SK-N-SH treated with all-trans-retinoic acid at 6 μM for 48 hours (cell line): ENCODE measurements around the gene RNF43.

Experiments
- ARNTL ChIP-seq: fragments of 450-650 bp; formaldehyde crosslinking; IDR thresholded peaks from 2 replicates; pipeline ENCODE4 v1.5.0; 2020; ENCODE audit warnings: low read depth, mild to moderate bottlenecking, moderate library complexity, borderline replicate concordance
- OSR1 ChIP-seq: fragments of 250-450 bp; sonication (Bioruptor Pico); IDR thresholded peaks from 2 replicates; pipeline ENCODE4 v1.8.0; 2022; ENCODE audit warnings: moderate library complexity, mild to moderate bottlenecking, inconsistent platforms
- RARB ChIP-seq: fragments of 250-450 bp; sonication (Bioruptor Pico); IDR thresholded peaks from 2 replicates; pipeline ENCODE4 v1.8.0; 2021; ENCODE audit warnings: mild to moderate bottlenecking, moderate library complexity
- SNAI2 ChIP-seq: fragments of 250-450 bp; sonication (Bioruptor Pico); IDR thresholded peaks from 2 replicates; pipeline ENCODE4 v1.5.0; 2020; ENCODE audit warnings: mild to moderate bottlenecking, moderate library complexity
- ZC3H10 ChIP-seq: fragments of 250-450 bp; sonication (Bioruptor Pico); IDR thresholded peaks from 2 replicates; pipeline ENCODE4 v1.5.1; 2021; ENCODE audit warnings: mild to moderate bottlenecking, moderate library complexity
- ZFP3 ChIP-seq: fragments of 250-450 bp; sonication (Bioruptor Pico); IDR thresholded peaks from 2 replicates; pipeline ENCODE4 v1.5.0; 2020; ENCODE audit warnings: mild to moderate bottlenecking, moderate library complexity
- ZFP30 ChIP-seq: fragments of 450-650 bp; formaldehyde crosslinking; IDR thresholded peaks from 2 replicates; pipeline ENCODE4 v1.5.0; 2022; ENCODE audit warnings: mild to moderate bottlenecking, moderate library complexity
- ZNF565 ChIP-seq: fragments of 450-650 bp; formaldehyde crosslinking; conservative IDR thresholded peaks from 2 replicates; pipeline ENCODE4 v1.5.0; 2020; ENCODE audit warnings: low read depth, mild to moderate bottlenecking, moderate library complexity
- ZNF70 ChIP-seq: fragments of 450-650 bp; formaldehyde crosslinking; IDR thresholded peaks from 2 replicates; pipeline ENCODE4 v1.5.0; 2020; ENCODE audit warnings: mild to moderate bottlenecking, moderate library complexity
- ZNF8 ChIP-seq: fragments of 450-650 bp; formaldehyde crosslinking; IDR thresholded peaks from 2 replicates; pipeline ENCODE4 v1.5.0; 2020; ENCODE audit warnings: mild to moderate bottlenecking, moderate library complexity
- TF ChIP-seq, protein P1 (sequence below): fragments of 250-450 bp; sonication (Bioruptor Pico); IDR thresholded peaks from 2 replicates; pipeline ENCODE4 v1.5.0; 2020; ENCODE audit warnings: mild to moderate bottlenecking, moderate library complexity
- TF ChIP-seq, protein P2 (sequence below): fragments of 250-450 bp; sonication (Bioruptor Pico); IDR thresholded peaks from 2 replicates; pipeline ENCODE4 v1.8.0; 2020; ENCODE audit warnings: mild to moderate bottlenecking, moderate library complexity, borderline replicate concordance
- TF ChIP-seq, protein P3 (sequence below): fragments of 250-450 bp; sonication (Bioruptor Pico); IDR thresholded peaks from 2 replicates; pipeline ENCODE4 v1.5.1; 2021; ENCODE audit warnings: mild to moderate bottlenecking, moderate library complexity

DNA sequence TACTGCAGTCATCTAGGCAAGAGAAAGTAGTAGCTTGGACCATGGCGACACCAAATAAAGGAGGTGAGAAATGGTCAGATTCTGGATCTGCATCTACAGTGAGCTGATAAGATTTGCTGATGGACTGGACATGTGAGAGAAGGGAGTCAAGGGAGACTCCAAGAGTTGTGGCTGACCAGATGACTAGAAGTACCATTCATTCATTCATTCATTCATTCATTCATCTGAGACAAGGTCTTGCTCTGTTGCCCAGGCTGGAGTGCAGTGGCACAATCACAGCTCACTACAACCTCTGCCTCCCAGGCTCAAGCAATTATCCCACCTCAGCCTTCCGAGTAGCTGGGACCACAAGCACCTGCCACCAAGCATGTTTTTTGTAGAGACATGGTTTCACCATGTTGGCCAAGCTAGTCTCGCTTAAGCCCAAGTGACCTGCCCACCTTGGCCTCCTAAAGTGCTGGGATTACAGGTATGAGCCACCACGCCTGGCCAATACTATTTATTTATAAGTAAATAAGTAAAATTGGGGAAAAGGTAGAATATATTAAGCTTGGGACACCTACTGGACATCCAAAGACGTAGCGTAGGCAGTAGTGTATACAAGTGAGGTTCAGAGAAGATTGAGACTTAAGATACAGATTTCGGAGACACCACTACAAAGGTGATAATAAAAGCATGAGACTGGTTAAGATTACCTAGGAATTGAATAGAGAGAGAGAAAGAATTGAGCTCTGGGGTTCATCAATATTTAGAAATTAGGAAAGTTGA lies 15.7 kb upstream of the RNF43 start:
- TF ChIP-seq, protein P1, sequence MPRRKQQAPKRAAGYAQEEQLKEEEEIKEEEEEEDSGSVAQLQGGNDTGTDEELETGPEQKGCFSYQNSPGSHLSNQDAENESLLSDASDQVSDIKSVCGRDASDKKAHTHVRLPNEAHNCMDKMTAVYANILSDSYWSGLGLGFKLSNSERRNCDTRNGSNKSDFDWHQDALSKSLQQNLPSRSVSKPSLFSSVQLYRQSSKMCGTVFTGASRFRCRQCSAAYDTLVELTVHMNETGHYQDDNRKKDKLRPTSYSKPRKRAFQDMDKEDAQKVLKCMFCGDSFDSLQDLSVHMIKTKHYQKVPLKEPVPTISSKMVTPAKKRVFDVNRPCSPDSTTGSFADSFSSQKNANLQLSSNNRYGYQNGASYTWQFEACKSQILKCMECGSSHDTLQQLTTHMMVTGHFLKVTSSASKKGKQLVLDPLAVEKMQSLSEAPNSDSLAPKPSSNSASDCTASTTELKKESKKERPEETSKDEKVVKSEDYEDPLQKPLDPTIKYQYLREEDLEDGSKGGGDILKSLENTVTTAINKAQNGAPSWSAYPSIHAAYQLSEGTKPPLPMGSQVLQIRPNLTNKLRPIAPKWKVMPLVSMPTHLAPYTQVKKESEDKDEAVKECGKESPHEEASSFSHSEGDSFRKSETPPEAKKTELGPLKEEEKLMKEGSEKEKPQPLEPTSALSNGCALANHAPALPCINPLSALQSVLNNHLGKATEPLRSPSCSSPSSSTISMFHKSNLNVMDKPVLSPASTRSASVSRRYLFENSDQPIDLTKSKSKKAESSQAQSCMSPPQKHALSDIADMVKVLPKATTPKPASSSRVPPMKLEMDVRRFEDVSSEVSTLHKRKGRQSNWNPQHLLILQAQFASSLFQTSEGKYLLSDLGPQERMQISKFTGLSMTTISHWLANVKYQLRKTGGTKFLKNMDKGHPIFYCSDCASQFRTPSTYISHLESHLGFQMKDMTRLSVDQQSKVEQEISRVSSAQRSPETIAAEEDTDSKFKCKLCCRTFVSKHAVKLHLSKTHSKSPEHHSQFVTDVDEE, result no peak
- no peak for TF ChIP-seq ZNF8 (CRISPR knock-in tag)
- no peak for TF ChIP-seq RARB (CRISPR knock-in tag)
- TF ChIP-seq, protein P2, sequence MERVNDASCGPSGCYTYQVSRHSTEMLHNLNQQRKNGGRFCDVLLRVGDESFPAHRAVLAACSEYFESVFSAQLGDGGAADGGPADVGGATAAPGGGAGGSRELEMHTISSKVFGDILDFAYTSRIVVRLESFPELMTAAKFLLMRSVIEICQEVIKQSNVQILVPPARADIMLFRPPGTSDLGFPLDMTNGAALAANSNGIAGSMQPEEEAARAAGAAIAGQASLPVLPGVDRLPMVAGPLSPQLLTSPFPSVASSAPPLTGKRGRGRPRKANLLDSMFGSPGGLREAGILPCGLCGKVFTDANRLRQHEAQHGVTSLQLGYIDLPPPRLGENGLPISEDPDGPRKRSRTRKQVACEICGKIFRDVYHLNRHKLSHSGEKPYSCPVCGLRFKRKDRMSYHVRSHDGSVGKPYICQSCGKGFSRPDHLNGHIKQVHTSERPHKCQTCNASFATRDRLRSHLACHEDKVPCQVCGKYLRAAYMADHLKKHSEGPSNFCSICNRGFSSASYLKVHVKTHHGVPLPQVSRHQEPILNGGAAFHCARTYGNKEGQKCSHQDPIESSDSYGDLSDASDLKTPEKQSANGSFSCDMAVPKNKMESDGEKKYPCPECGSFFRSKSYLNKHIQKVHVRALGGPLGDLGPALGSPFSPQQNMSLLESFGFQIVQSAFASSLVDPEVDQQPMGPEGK (CRISPR knock-in tag), result no peak
- TF ChIP-seq ARNTL, result no peak
- TF ChIP-seq, protein P3, sequence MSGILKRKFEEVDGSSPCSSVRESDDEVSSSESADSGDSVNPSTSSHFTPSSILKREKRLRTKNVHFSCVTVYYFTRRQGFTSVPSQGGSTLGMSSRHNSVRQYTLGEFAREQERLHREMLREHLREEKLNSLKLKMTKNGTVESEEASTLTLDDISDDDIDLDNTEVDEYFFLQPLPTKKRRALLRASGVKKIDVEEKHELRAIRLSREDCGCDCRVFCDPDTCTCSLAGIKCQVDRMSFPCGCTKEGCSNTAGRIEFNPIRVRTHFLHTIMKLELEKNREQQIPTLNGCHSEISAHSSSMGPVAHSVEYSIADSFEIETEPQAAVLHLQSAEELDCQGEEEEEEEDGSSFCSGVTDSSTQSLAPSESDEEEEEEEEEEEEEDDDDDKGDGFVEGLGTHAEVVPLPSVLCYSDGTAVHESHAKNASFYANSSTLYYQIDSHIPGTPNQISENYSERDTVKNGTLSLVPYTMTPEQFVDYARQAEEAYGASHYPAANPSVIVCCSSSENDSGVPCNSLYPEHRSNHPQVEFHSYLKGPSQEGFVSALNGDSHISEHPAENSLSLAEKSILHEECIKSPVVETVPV (CRISPR knock-in tag), result no peak
- no peak for TF ChIP-seq ZFP30 (CRISPR knock-in tag)
- no peak for TF ChIP-seq ZNF70 (CRISPR knock-in tag)
- no peak for TF ChIP-seq ZFP3 (CRISPR knock-in tag)
- no peak for TF ChIP-seq ZNF565 (CRISPR knock-in tag)
- no peak for TF ChIP-seq OSR1 (CRISPR knock-in tag)
- no peak for TF ChIP-seq ZC3H10 (CRISPR knock-in tag)
- no peak for TF ChIP-seq SNAI2 (CRISPR knock-in tag)
